HG03439 (cell line): ENCODE measurements around the gene MRPS27.
"Not testable (repeated sequence)": the region's sequence is repeated elsewhere in the genome, so short reads cannot be mapped to it uniquely, and the experiment has no call there.

Experiments used
- ATAC-seq: cut with Tn5 transposase; IDR thresholded peaks from one replicate; pipeline ENCODE4 v1.9.1; 2021; ENCODE audit warnings: mild to moderate bottlenecking, moderate library complexity; ENCODE audit not compliant: unreplicated experiment

The MRPS27 gene

GRCh38 chr5:72179028-72179815, 140.8 kb downstream of the MRPS27 start:
- ATAC-seq = no peak

GRCh38 chr5:72177538-72177937, 142.5 kb downstream of the MRPS27 start:
- no peak for ATAC-seq

GRCh38 chr5:72172786-72173185, 147.3 kb downstream of the MRPS27 start:
- no peak for ATAC-seq

GRCh38 chr5:72171667-72172066, 148.4 kb downstream of the MRPS27 start:
- peak; percentile 51 for ATAC-seq

GRCh38 chr5:72171181-72171580, 148.9 kb downstream of the MRPS27 start:
- ATAC-seq = not testable (repeated sequence)

GRCh38 chr5:72170101-72170500, 149.9 kb downstream of the MRPS27 start:
- ATAC-seq = no peak
